Subcutaneous adipose tissue (tissue), 4 donors: ENCODE measurements around the gene NUP107. TPM values are rescaled to one million over a fixed set of nuclear protein-coding genes. Genes with fewer than 3 reads are reported as not detected.

Experiments
- CTCF ChIP-seq: fragments of 450-650 bp; IDR thresholded peaks from one replicate; pipeline ENCODE4 v1.5.1; 2016; ENCODE audit warnings: low read depth, mild to moderate bottlenecking, control low read depth, antibody characterized with exemption, moderate library complexity
- total RNA-seq, 4 donors: library from RNA; depleted of rRNA; stranded (reverse); fragments of >200 nt; gene quantifications; one replicate each; pipeline ENCODE4 v1.1.0, GENCODE V29; 2016

NUP107 gene
- total RNA-seq, 4 donors from 2014 or later, result 41.0 to 68.3 (median 51.1) TPM

DNA sequence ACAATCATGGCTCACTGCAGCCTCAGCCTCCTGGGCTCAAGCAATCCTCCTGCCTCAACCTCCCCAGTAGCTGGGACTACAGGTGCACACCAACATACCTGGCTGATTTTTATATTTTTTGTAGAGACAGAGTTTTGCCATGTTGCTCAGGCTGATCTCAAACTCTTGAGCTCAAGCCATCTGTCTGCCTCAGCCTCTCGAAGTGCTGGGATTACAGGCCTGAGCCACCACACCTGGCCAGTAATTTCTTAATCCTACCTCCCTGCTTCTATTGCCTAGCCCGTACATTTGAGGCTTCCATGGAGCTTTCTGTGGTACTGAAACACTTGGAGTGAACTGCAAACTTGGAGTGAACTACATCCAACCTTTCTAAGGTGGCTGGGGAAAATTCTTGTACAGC is 79.9 kb downstream of the NUP107 start:
- no peak for TF ChIP-seq CTCF

DNA sequence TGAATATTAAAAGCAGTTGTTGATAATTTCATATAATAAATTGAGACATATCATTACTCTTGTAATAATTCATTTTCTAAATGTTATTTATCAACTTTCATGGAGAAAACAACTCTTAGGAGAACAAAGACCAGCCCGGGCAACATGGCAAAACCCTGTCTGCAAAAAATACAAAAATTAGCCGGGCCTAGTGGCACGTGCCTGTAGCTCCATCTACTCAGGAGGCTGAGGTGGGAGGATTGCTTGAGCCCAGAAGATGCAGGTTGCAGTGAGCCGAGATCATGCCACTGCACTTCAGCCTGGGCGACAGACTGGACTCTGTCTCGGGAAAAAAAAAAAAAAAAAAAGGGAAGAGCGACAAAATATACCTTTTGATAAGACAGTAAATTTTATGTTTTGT is 80.4 kb downstream of the NUP107 start:
- no peak for TF ChIP-seq CTCF

- TF ChIP-seq CTCF, result no peak
Measured at GRCh38 chr12:68768431-68768939, 81.7 kb downstream of the NUP107 start.

- TF ChIP-seq CTCF, result no peak
Measured at GRCh38 chr12:68769941-68770340, 83.2 kb downstream of the NUP107 start.

DNA sequence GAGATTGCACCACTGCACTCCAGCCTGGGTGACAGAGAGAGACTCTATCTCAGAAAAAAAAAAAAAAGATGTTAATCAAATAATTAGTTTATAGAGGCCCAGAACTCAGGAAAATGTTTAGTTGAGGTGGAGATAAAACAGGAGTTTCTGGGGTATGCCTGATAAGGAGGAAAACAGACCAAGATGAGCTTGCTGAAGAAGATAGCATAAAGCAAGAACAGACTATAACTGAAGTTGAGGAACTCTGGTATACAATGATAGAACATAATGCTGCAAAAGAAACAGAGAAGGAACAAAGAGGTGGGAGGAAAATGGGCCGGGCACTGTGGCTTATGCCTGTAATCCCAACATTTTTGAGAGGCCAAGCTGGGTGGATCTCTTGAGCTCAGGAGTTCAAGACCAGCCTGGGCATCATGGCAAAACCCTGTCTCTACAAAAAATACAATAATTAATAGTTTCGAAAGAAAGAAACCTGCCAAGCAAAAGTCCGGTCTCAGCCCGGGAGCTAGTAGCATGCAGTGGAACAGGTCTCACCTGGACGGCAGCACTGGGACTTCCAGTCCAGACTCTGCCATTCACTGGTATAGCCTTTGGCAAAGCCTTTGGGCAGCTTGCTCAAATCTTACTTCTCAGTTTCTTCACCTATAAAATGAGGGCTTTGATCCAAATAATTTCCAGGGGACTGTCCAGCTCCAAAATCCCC is 84.6 kb downstream of the NUP107 start:
- no peak for TF ChIP-seq CTCF

DNA sequence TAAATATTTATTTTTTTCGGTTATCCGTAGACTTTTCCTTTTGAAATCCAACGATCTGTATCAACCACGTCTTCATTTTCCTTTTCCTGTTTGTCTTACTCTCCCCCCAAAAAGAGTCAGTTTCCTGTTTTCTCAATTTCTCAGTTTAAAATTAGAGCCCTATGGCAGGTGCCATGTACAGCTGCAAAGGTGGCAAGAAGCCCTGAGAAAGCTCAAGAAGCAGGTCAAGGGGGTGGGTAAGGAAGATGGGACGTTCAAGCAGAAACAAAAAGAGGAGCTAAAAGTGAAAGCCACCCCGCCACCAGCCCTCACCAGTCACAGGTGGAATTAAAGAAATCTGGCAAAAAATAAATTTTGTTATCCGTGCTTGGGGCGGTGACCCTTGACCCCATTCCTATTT is 85.9 kb downstream of the NUP107 start:
- TF ChIP-seq CTCF, result no peak

- TF ChIP-seq CTCF, result no peak
Measured at GRCh38 chr12:68773582-68773981, 86.8 kb downstream of the NUP107 start.
